Hematopoietic multipotent progenitor cell treated with erythropoietin and hydrocortisone succinate and interleukin-3 and kit ligand, for 8 days (in vitro differentiated cells): ENCODE results near the gene GLRX.

Experiments
- DNase-seq: peaks from one replicate; pipeline ENCODE4 v3.0.0-alpha.2; 2015

The GLRX gene

DNA sequence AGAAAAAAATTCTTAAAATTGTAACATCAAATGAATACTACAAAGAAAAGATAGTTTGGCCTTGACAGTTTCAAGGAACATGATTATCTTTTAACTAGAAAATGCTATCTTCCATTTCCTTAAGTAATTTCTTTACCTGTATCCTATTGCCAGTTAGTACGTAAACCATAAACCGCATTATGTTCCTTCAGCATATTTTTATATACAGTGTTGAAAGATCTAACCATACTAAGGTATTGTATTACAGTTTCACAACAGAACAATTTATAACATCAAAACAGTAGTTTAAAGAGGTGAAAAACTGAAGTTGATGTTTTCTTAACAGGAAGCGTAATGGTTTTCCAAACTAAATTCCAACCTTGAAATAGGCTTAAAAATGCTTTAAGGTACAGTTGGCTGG, 45.1 kb downstream of the GLRX start:
- DNase-seq, result no peak

DNA sequence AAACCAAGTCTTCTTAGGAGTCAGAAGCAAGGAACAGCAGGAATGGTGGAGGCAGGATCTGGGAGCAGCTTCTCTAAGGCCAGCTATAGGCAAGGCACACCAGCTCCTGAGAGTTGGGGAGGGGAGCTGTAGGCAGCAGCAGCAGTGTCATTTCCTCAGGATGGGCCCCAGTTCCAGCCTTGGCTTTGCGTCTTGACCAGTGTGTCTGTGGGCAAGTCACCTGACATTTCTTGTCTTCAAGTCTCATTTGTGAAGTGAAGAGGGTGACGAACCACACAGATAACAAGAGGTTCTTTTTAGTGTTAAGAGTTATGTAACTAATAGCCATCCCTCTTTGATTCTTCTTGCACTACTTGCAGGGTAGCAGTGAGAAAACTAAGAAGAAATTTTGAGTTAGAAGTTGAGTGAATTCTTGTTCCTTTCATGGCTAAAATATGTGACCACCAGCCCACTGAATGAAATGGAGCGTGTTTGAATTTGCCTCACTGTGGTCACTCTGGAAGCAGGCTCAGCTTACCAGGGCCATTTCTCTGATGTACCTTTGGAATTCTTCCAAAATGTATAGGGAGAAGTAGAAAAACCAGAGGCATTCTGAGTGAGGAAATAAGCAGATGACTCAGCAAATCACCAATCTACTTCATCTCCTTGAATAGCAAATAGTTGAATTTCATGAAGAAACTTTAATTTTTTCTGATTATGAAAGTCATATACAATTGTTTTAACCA, 49.0 kb downstream of the GLRX start:
- DNase-seq, result peak; percentile 65

DNA sequence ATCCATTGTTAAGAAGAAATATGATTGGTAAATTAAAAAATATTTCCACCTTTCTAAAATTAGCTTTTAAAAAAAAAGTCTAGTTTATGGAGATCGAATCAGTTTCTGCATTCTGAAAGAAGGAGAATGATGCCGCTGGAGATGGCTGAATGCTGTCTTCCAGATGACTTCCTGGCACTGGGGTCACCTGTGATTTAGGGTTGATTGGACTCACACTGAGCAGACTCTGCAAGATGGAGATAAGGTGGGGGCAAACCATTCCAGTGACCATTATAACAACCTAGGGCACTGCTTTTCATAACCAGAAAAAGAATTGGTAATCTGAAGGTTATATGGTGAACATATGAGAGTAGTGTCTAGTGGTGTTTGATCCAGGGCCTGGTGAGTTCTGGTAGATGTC, 50.6 kb downstream of the GLRX start:
- no peak for DNase-seq

DNA sequence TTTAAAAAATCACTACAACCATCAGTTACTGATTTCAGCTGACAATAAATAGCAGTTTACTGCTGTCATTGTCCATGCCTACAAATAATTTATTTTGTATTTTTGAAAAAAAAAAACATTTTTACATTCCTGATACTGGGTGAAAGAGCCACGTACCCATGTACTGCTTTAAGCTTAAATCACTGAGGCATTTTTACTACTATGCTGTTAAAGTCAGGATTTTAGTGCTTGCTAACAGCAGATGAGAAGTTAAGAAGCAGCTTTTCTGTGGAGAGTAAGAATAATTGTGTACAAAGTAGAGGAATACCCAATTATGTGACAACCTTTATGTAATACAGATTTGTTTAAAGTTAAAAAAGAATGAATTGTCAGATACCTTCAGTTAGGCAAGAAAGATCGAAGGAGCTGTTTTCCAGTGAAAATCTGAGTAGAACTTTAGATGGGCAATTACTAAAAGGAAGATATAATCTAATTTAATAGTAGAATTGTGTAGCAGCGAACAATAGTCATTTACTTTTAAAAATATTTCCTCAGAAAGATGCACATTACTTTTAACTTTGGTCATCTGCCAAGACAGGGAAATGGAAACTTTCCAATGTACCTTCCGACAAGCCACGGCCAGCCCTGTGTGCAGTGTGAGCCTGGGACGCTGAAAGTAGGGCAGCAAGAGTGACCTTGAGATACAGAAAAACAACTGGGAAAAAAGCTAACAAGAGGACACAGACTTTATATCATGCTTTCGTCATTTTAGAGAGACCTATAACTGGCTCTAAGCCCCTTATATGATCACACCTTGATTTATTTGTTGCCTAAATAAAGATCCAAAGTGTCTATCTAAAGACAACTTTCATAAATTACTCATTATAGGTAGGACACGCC, 51.5 kb downstream of the GLRX start:
- DNase-seq, result no peak

DNA sequence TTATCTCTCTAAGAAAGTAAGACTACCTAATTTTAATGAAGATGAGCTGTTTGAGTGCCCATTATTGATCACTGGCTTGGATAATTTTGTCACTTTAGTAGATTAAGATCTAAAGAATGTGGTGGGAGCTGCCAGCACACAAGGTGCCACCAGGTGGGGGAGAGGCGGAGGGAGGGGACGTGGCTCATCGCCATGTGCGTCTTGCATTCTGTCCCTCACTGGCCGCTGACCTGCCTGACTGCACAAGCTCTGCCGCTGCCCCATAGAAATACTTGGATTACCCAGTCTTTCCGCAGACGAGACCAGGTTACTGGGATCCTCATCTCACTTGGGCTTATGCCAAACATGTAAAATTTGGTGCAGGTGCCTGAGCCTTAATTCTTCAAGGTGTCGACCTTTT, 53.8 kb downstream of the GLRX start:
- no peak for DNase-seq

DNA sequence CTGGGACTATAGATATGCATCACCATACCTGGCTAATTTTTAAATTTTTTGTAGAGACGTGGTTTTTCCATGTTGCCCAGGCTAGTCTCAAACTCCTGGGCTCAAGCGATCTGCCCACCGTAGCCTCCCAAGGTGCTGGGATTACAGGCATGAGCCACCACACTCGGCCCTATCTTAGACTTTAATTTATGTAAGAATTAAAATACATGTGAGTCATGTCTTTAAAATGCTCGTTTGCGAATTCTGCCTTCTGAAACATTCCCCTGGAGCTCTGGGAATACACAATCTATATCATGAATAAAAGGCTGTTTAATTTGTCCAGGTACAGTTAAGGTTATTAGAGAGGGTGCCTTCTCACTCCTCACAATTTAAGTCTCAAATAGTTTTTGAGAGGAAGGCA, 58.6 kb downstream of the GLRX start:
- no peak for DNase-seq
